ENCODE measurements around the gene HECW1. TPM values are rescaled to one million over a fixed set of nuclear protein-coding genes. Genes with fewer than 3 reads are reported as not detected.
"Not testable (repeated sequence)": the region's sequence is repeated elsewhere in the genome, so short reads cannot be mapped to it uniquely, and the experiment has no call there.

The HECW1 gene
- under 1 TPM in 1 of 10 donors, not detected in 9; 0.23 TPM for total RNA-seq
- polyA plus RNA-seq = under 1 TPM in 1 of 2 donors, not detected in 1; 0.07 TPM
- long read RNA-seq, donor 1 = 0 reads
- long read RNA-seq, donor 2 = 0 reads
- long read RNA-seq, donor 3 = 0 reads

GRCh38 chr7:43112459-43112940 lies at the start of gene HECW1:
HECW1 (plus strand) TSS chr7:43112647; CDS start chr7:43243906, 131,259 bp downstream.
- H3K27me3 ChIP-seq = peaks cover 11 to 96% (median 88%) of the 10 kb centered on the region in 7 donors
- peaks cover 0 to 22% (median 16%) of the 10 kb centered on the region in 9 donors for H3K4me1 ChIP-seq
- no peaks in the 10 kb centered on the region for H3K9me3 ChIP-seq
- no peak for TF ChIP-seq CTCF (IDR thresholded peaks at IDR 0.05)
- no peaks in the 10 kb centered on the region for H3K36me3 ChIP-seq
- ATAC-seq (peak in 2 of 8 donors; percentile 13 to 17), DNase-seq (peak in 1 of 2 donors; percentile 14)
- H3K27ac ChIP-seq = no peak within 1 kb of the TSS
- intact Hi-C loops (cut with DNase I) = loop anchor here in 1 of 10 donors (10.0 kb wide), 1 partner anchor 168 kb away; no protein-coding TSS in a partner anchor
- peak within 1 kb of the TSS; percentile 27 to 54 (median 40) for H3K4me3 ChIP-seq
- 1% methylated on average over 44 to 46 of the region's 46 CpGs for WGBS, 2 donors

- 37 to 38% methylated on average over 7 of the region's 7 CpGs for WGBS, 2 donors
- H3K27me3 ChIP-seq = peaks cover 0 to 44% (median 6%) of the 10 kb centered on the region in 7 donors
- no peaks in the 10 kb centered on the region for H3K36me3 ChIP-seq
- TF ChIP-seq CTCF (IDR thresholded peaks at IDR 0.05) = peak in 3 of 9 donors; percentile 20 to 31 (median 23)
- DNase-seq (no peak), ATAC-seq (no peak)
- no peak overlapping the region for H3K27ac ChIP-seq
- peaks cover 0 to 4% (median 0%) of the 10 kb centered on the region in 11 donors for H3K9me3 ChIP-seq
- intact Hi-C loops (cut with DNase I) = no loop called here
- H3K4me3 ChIP-seq = no peak overlapping the region
- no peaks in the 10 kb centered on the region for H3K4me1 ChIP-seq
These were observed 40.8 kb upstream of the HECW1 start for GRCh38 chr7:43071604-43072003.

- ATAC-seq = no peak
- H3K27ac ChIP-seq = no peak overlapping the region
- H3K4me1 ChIP-seq = no peaks in the 10 kb centered on the region
- peaks cover 0 to 38% (median 4%) of the 10 kb centered on the region in 7 donors for H3K27me3 ChIP-seq
- no peak overlapping the region for H3K4me3 ChIP-seq
- TF ChIP-seq CTCF (IDR thresholded peaks at IDR 0.05) = no peak
- 27 to 30% methylated on average over 6 of the region's 6 CpGs for WGBS, 2 donors
- peaks cover 0 to 4% (median 0%) of the 10 kb centered on the region in 11 donors for H3K9me3 ChIP-seq
- intact Hi-C loops (cut with DNase I) = no loop called here
- no peaks in the 10 kb centered on the region for H3K36me3 ChIP-seq
- no peak for DNase-seq
These were observed 39.9 kb upstream of the HECW1 start for GRCh38 chr7:43072530-43072929.

- H3K9me3 ChIP-seq; ATAC-seq; H3K4me3 ChIP-seq; DNase-seq; H3K36me3 ChIP-seq; H3K27ac ChIP-seq; intact Hi-C loops (cut with DNase I); H3K4me1 ChIP-seq: not testable (repeated sequence)
- WGBS, 2 donors = 93 to 95% methylated on average over 4 of the region's 4 CpGs
- peaks cover 0 to 40% (median 4%) of the 10 kb centered on the region in 7 donors for H3K27me3 ChIP-seq
These were observed 38.6 kb upstream of the HECW1 start for GRCh38 chr7:43073811-43074210.

GRCh38 chr7:43076189-43076605 lies 36.2 kb upstream of the HECW1 start:
- Histone ChIP-seq H3K27ac (no peak overlapping the region), H3K9me3 (peaks cover 0 to 4% (median 0%) of the 10 kb centered on the region in 11 donors), H3K4me3 (no peak overlapping the region), H3K36me3 (no peaks in the 10 kb centered on the region), H3K27me3 (peaks cover 0 to 32% (median 10%) of the 10 kb centered on the region in 7 donors), H3K4me1 (no peaks in the 10 kb centered on the region)
- DNase-seq = no peak
- TF ChIP-seq CTCF (IDR thresholded peaks at IDR 0.05) = no peak
- ATAC-seq = no peak
- WGBS, 2 donors = 80 to 84% methylated on average over 5 of the region's 5 CpGs
- intact Hi-C loops (cut with DNase I) = no loop called here
